HEK293T (cell line): ENCODE measurements around the gene ATP8B1.
A peak's percentile ranks its signal among the peaks of the same experiment; 100 is the strongest.

Experiments used
- CTCF ChIA-PET: fragments of 350-600 bp; formaldehyde crosslinking; extraction: SDS; loops from one replicate; lab custom pipeline; 2021; ENCODE audit warnings: antibody characterized with exemption, inconsistent platforms; lab: Yijun Ruan, JAX
- POLR2A ChIA-PET: fragments of 350-600 bp; formaldehyde crosslinking; extraction: SDS; loops from one replicate; lab custom pipeline; 2020; ENCODE audit warnings: antibody characterized with exemption, inconsistent platforms; lab: Yijun Ruan, JAX
- DNase-seq: peaks from one replicate; pipeline ENCODE4 v3.0.0; 2012; ENCODE audit warnings: mixed read lengths; ENCODE audit errors: extremely low spot score
- ARNT ChIP-seq: fragments of 450-650 bp; IDR thresholded peaks from 2 replicates; pipeline ENCODE4 v1.6.1; 2017; ENCODE audit warnings: mild to moderate bottlenecking
- BHLHE40 ChIP-seq: fragments of 450-650 bp; IDR thresholded peaks from 2 replicates; pipeline ENCODE4 v1.6.1; 2016; ENCODE audit warnings: mild to moderate bottlenecking, moderate library complexity, borderline replicate concordance
- CTBP1 ChIP-seq: fragments of 450-650 bp; IDR thresholded peaks from 2 replicates; pipeline ENCODE4 v1.6.1; 2016; ENCODE audit warnings: borderline replicate concordance
- ELF4 ChIP-seq: fragments of 450-650 bp; IDR thresholded peaks from 2 replicates; pipeline ENCODE4 v1.6.1; 2017; ENCODE audit warnings: antibody characterized with exemption
- FOXA1 ChIP-seq: fragments of 450-650 bp; IDR thresholded peaks from 2 replicates; pipeline ENCODE4 v1.6.1; 2016; ENCODE audit warnings: mild to moderate bottlenecking
- FOXK2 ChIP-seq: fragments of 450-650 bp; IDR thresholded peaks from 2 replicates; pipeline ENCODE4 v1.6.1; 2016; ENCODE audit warnings: mild to moderate bottlenecking
- FOXM1 ChIP-seq: fragments of 450-650 bp; IDR thresholded peaks from 2 replicates; pipeline ENCODE4 v1.6.1; 2017; ENCODE audit warnings: mild to moderate bottlenecking, borderline replicate concordance
- HDGF ChIP-seq: fragments of 450-650 bp; IDR thresholded peaks from 2 replicates; pipeline ENCODE4 v1.6.1; 2017; ENCODE audit warnings: antibody characterized with exemption, borderline replicate concordance
- L3MBTL2 ChIP-seq: fragments of 450-650 bp; conservative IDR thresholded peaks from 2 replicates; pipeline ENCODE4 v1.6.1; 2016; ENCODE audit warnings: mild to moderate bottlenecking
- LEF1 ChIP-seq: fragments of 450-650 bp; IDR thresholded peaks from 2 replicates; pipeline ENCODE4 v1.6.1; 2017; ENCODE audit warnings: mild to moderate bottlenecking, borderline replicate concordance
- NFRKB ChIP-seq: fragments of 450-650 bp; IDR thresholded peaks from 2 replicates; pipeline ENCODE4 v1.6.1; 2016; ENCODE audit warnings: mild to moderate bottlenecking, moderate library complexity
- SP1 ChIP-seq: fragments of 450-650 bp; IDR thresholded peaks from 2 replicates; pipeline ENCODE4 v1.6.1; 2017
- SUZ12 ChIP-seq: fragments of 450-650 bp; IDR thresholded peaks from 2 replicates; pipeline ENCODE4 v1.6.1; 2016; ENCODE audit warnings: mild to moderate bottlenecking
- TARDBP ChIP-seq: fragments of 450-650 bp; IDR thresholded peaks from 2 replicates; pipeline ENCODE4 v1.6.1; 2016
- ZNF384 ChIP-seq: fragments of 450-650 bp; IDR thresholded peaks from 2 replicates; pipeline ENCODE4 v1.6.1; 2016
- TF ChIP-seq, protein P1 (sequence below): fragments of 450-650 bp; IDR thresholded peaks from 2 replicates; pipeline ENCODE4 v1.6.1; 2016

The ATP8B1 gene

DNA sequence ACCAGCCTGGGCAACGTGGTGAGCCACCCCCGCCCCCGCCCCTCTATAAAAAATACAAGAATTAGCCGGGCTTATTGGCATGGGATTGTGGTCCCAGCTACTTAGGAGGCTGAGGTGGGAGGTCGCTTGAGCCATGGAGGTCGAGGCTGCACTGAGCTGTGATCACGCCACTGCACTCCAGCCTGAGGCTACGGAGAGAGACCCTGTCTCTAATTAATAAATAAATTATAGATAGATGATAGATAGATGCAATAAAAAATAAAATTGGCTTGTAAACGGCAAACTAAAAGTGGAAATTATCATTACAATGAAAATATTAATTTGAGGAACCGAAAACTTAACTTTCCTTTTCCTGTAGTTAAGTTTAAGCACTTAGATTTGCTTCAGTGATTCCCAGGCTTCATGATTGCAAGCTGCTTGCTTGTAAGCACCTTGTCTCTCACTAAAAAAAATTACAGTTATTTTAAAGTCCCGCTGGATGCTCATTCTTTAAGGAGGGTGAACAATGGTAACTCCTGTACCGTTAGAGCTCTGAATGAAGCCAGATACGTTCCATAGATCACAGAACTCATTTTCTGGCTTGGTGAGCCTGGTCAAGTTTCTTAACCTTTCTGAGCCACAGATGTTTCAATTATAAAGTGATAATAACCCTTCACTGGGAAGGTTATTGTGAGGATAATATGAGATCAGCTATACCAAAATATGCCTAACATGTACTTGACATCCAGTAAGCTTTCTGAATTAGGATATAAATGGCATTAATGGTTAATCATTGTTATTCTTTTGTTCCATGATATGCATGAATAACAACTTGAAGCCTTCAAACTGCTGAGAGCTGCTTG, 172.1 kb downstream of the ATP8B1 start:
- POLR2A ChIA-PET = interaction anchor here (1.4 to 1.9 kb wide), 2 partner anchors 9 to 10 kb away, joined by 3 to 6 read pairs; partner anchors contain the start of gene NARS1
- TF ChIP-seq LEF1 = no peak
- TF ChIP-seq BHLHE40 = no peak
- no peak for TF ChIP-seq ZNF384
- CTCF ChIA-PET = interaction anchor here (0.7 kb wide), 2 partner anchors 290 to 944 kb away, joined by 6 to 9 read pairs; no protein-coding TSS in a partner anchor
- no peak for DNase-seq

DNA sequence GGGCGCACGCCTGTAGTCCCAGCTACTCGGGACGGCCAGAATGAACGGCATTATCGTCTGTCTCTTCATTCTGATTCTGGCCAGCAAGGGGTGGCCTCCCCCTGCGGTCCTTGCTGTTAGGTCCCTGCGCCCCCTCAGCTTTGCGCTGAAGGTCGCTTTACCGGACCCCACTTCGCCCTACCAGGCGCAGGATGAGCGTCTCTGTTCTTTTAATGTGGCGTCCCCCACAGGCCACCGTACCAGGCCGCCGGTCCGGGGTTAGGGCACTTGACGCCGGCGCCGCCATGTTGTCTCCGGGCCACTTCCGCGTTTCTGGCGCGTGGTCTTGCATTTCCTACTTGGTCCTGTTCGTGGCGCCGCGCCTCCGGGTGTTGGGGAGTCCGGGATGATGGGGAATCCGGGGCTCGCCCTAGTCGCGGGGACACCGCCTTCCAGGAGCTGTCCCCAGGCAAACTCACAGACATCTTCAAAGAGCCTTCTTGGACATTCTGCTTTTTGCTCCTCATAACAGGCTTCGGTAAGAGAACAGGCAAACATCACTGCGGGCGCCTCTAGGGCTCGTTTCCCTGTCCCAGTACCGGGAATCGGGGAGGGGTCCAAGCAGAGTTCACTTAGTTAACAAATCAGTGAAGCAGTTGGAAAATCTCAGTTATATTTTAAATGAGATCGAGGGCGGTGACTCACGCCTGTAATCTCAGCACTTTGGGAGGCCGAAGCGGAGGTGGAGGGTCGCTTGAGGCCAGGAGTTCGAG, 172.9 kb downstream of the ATP8B1 start:
- ChIA-PET POLR2A (interaction anchor here (1.2 to 1.9 kb wide), 3 partner anchors 8 to 44 kb away, joined by 3 to 6 read pairs (median 3); partner anchors contain the start of gene NARS1), CTCF (interaction anchor here (0.7 kb wide), 2 partner anchors 291 to 945 kb away, joined by 6 to 9 read pairs; no protein-coding TSS in a partner anchor)
- peak; percentile 86 for TF ChIP-seq L3MBTL2
- TF ChIP-seq ELF4 = peak; percentile 94
- TF ChIP-seq LEF1 = no peak
- peak; percentile 76 for DNase-seq

DNA sequence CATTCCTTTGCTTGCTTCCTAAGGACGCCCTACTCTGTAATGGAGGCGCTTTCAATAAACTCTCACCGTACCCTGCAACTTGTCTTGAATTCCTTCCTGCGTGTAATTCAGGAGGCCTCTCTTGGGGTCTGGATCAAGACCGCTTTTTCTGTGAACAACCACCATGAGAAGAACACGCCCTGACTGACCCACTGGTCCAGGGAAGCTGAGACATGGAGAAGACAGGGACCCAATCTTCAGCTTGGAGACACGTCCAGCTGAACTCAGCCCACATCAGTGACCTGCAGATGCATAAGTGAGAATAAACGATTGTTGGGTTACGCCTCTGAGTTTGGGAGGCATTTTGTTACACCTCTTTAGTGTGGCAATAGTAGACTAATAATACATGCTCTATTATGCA, 173.7 kb downstream of the ATP8B1 start:
- POLR2A ChIA-PET = interaction anchor here (1.2 to 1.4 kb wide), 2 partner anchors 9 to 44 kb away, joined by 3 read pairs; no protein-coding TSS in a partner anchor
- TF ChIP-seq FOXA1 (no peak), ARNT (no peak), FOXM1 (no peak), LEF1 (no peak)
- CTCF ChIA-PET = no interaction called here
- no peak for DNase-seq

DNA sequence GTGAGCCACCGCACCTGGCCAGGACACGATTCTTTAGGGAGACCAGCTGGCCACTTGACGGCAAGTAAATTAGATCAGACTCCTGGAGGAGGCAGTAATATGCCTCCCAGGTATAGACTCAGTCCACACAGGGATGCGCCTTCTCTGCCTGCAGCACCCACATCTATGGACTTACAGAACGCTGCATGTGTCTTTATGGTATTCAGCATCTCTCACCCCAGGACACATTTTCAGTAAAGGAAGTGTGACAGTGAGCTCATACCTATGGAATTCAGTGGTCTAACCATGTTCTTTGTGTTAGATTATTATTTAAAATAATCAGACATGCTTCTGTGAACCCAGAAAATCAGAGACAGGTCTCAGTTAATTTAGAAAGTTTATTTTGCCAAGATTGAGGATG, 175.6 kb downstream of the ATP8B1 start:
- TF ChIP-seq FOXK2 (no peak), BHLHE40 (no peak), FOXM1 (no peak), ELF4 (no peak), CTBP1 (no peak), SP1 (no peak), FOXA1 (no peak), LEF1 (no peak), SUZ12 (no peak), ARNT (no peak), TARDBP (no peak), L3MBTL2 (no peak), ZNF384 (no peak), HDGF (no peak), NFRKB (no peak)
- TF ChIP-seq, protein P1, sequence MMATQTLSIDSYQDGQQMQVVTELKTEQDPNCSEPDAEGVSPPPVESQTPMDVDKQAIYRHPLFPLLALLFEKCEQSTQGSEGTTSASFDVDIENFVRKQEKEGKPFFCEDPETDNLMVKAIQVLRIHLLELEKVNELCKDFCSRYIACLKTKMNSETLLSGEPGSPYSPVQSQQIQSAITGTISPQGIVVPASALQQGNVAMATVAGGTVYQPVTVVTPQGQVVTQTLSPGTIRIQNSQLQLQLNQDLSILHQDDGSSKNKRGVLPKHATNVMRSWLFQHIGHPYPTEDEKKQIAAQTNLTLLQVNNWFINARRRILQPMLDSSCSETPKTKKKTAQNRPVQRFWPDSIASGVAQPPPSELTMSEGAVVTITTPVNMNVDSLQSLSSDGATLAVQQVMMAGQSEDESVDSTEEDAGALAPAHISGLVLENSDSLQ = no peak
- POLR2A ChIA-PET = no interaction called here
- no peak for DNase-seq
- CTCF ChIA-PET = no interaction called here

DNA sequence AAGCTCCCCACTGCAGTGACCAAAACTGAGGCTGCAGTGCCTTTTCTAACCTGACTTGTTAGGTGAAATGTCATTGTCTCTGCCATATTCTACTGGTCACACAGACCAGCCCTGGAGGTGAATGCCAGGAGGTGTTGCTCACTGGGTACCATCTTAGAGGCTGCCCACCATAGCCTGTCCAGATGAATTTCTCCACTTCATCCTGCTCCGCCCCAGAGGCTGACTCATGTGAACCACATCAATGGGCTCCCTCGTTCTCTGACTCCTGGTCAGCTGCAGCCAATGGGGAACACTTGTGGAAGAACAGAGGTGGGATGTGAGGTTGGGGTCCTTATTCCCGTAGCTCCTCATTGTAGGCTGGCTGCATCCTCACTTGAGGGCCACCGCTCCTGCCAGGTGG, 178.1 kb downstream of the ATP8B1 start:
- DNase-seq = no peak
- ChIA-PET POLR2A (no interaction called here), CTCF (no interaction called here)
- TF ChIP-seq TARDBP = no peak
- TF ChIP-seq LEF1 = no peak
- no peak for TF ChIP-seq FOXA1
- TF ChIP-seq NFRKB = no peak
- no peak for TF ChIP-seq ELF4

DNA sequence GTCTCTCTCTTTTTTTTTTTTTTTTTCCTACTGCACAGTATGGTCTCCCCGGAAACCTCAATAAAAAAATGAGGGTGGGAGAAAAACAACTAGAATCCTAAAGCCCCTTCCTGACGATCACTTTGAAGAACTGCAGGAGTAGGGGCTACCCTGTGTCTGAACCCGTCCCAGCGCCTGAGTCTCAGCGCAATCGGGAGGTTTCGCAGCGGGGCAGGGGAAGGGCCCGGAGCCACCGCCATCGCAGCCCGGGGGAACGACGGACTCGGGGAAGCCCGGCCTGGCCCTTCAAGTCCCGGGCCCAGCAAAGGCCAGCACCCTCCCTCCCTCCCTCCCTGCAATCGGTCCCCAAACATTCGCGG, 181.9 kb downstream of the ATP8B1 start:
- POLR2A ChIA-PET = interaction anchor here (1.0 to 1.4 kb wide), 3 partner anchors 10 to 211 kb away, joined by 3 to 6 read pairs (median 3); no protein-coding TSS in a partner anchor
- DNase-seq = peak; percentile 24
- CTCF ChIA-PET = no interaction called here
- no peak for TF ChIP-seq ELF4
- TF ChIP-seq HDGF = no peak
- TF ChIP-seq L3MBTL2 = no peak
- no peak for TF ChIP-seq NFRKB
- TF ChIP-seq ZNF384 = no peak
- TF ChIP-seq TARDBP = no peak
- no peak for TF ChIP-seq BHLHE40
- TF ChIP-seq, protein P1 = no peak

DNA sequence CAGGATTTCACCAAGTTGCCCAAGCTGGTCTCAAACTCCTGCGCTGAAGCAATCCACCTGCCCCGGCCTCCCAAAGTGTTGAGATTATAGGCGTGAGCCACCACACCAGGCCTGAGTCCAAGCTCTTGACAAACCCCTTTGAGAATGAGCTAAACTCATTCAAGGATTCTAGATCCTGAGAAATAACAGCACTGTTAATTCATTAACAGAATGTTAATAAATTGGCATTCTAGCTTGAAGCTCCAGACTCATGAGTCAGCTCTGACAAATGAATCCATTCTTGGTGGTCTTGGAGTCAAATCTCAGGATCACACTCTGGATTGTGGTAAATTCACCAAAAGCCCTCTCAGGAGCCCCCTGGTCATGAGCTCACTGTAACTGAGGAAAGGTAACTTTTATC, 183.2 kb downstream of the ATP8B1 start:
- no peak for TF ChIP-seq HDGF
- TF ChIP-seq BHLHE40 = no peak
- TF ChIP-seq, protein P1 = no peak
- TF ChIP-seq LEF1 = no peak
- TF ChIP-seq NFRKB = no peak
- no peak for TF ChIP-seq ELF4
- TF ChIP-seq SP1 = no peak
- TF ChIP-seq ARNT = no peak
- TF ChIP-seq SUZ12 = no peak
- no peak for TF ChIP-seq L3MBTL2
- TF ChIP-seq TARDBP = no peak
- TF ChIP-seq FOXM1 = no peak
- TF ChIP-seq FOXA1 = no peak
- no peak for TF ChIP-seq FOXK2
- no peak for TF ChIP-seq CTBP1
- TF ChIP-seq ZNF384 = no peak
- no peak for DNase-seq
- ChIA-PET CTCF (no interaction called here), POLR2A (no interaction called here)
